ENCODE measurements around the gene EML6. TPM values are rescaled to one million over a fixed set of nuclear protein-coding genes. Genes with fewer than 3 reads are reported as not detected.

EML6 gene
- total and polyA plus RNA-seq, 10 of the 15 experiments (the other 5 are each of a cell fraction or from before 2014, with no cell fraction given) = 0.09 to 0.67 (median 0.21) TPM

DNA sequence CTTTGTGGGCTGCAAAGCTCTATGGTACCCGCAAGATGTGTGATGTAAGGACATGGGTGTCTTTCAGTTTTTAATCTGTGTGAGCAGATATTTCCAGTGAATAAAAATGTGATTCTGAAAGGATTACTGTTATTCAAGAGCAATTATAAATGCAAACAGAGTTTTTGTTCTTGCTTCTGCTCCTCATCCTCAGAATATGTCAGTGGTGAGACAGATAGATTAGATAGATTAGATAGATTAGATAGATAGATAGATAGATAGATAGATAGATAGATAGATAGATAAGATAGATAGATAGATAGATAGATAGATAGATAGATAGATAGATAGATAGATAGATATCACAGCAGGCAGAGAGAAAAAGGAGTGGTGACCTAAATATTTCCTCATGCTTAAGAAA, 184.2 kb downstream of the EML6 start:
- H4K20me1 ChIP-seq (ENCODE audit: control insufficient read depth, insufficient read depth) = no peaks in the 10 kb centered on the region
- DNase-seq (ENCODE audit: low read depth, low spot score) = no peak
- H3K27ac ChIP-seq (ENCODE audit: control insufficient read depth, insufficient read depth) = no peak overlapping the region
- no peaks in the 10 kb centered on the region for H3K4me1 ChIP-seq (ENCODE audit: control insufficient read depth, insufficient read depth, low read length)
- TF ChIP-seq BHLHE40 (IDR thresholded peaks at IDR 0.05; ENCODE audit: borderline replicate concordance in 1 of 2, low read depth in 2 of 2, low read length in 1 of 2) (no peak), RFX5 (IDR thresholded peaks at IDR 0.05; ENCODE audit: low read depth, low read length) (no peak)
- no peak overlapping the region for H2AFZ ChIP-seq (ENCODE audit: control insufficient read depth, low read depth, low read length)
- no peaks in the 10 kb centered on the region for H3K79me2 ChIP-seq (ENCODE audit: control insufficient read depth, insufficient read depth, low read length)
- WGBS (ENCODE audit: insufficient coverage, insufficient replicate concordance, low lambda C conversion rate, missing lambda C conversion rate) = 75% methylated on average over 1 of the region's 1 CpG
- in situ Hi-C loops (cut with MboI) = no loop called here
- ChIA-PET CTCF (interaction anchor here (1.7 kb wide), 1 partner anchor 27 kb away, joined by 4 read pairs; no protein-coding TSS in a partner anchor), RAD21 (ENCODE audit: unreplicated experiment) (interaction anchor here (0.6 kb wide), 1 partner anchor 8 kb away, joined by 3 read pairs; no protein-coding TSS in a partner anchor), SMC1A (ENCODE audit: uncharacterized antibody, unreplicated experiment) (interaction anchor here (0.6 to 1.7 kb wide), 5 partner anchors 15 to 294 kb away, joined by 3 to 7 read pairs (median 3); no protein-coding TSS in a partner anchor), POLR2A (no interaction called here)
- no peak for ATAC-seq
- H3K4me3 ChIP-seq = no peak overlapping the region
- no TSS peak for BruUV-seq (replicated peaks)
- no peaks in the 10 kb centered on the region for H3K9me3 ChIP-seq (replicated peaks; ENCODE audit: control insufficient read depth, insufficient read depth, low read length)
- H3K4me2 ChIP-seq (ENCODE audit: control insufficient read depth, insufficient read depth) = no peak overlapping the region
- no peaks in the 10 kb centered on the region for H3K36me3 ChIP-seq (ENCODE audit: control insufficient read depth in 2 of 2, insufficient read depth in 2 of 2, low read length in 1 of 2)
- no peak for FAIRE-seq
- no peaks in the 10 kb centered on the region; a peak in 1 of 4 replicates for H3K27me3 ChIP-seq (replicated peaks in 1 of 2; ENCODE audit: control insufficient read depth in 2 of 2, insufficient read depth in 2 of 2, low read length in 1 of 2)
- H3K9ac ChIP-seq (ENCODE audit: control insufficient read depth, insufficient read depth, low read length) = no peak overlapping the region
- intact Hi-C loops (cut with micrococcal nuclease; ENCODE audit: unreplicated experiment) = no loop called here

- Histone ChIP-seq H3K27ac (ENCODE audit: control insufficient read depth, insufficient read depth) (no peak overlapping the region), H4K20me1 (ENCODE audit: control insufficient read depth, insufficient read depth) (no peaks in the 10 kb centered on the region), H3K9ac (ENCODE audit: control insufficient read depth, insufficient read depth, low read length) (no peak overlapping the region), H3K36me3 (ENCODE audit: control insufficient read depth in 2 of 2, insufficient read depth in 2 of 2, low read length in 1 of 2) (no peaks in the 10 kb centered on the region), H2AFZ (ENCODE audit: control insufficient read depth, low read depth, low read length) (no peak overlapping the region), H3K79me2 (ENCODE audit: control insufficient read depth, insufficient read depth, low read length) (no peaks in the 10 kb centered on the region), H3K27me3 (replicated peaks in 1 of 2; ENCODE audit: control insufficient read depth in 2 of 2, insufficient read depth in 2 of 2, low read length in 1 of 2) (no peaks in the 10 kb centered on the region; a peak in 1 of 4 replicates), H3K4me1 (ENCODE audit: control insufficient read depth, insufficient read depth, low read length) (no peaks in the 10 kb centered on the region), H3K4me3 (no peak overlapping the region), H3K4me2 (ENCODE audit: control insufficient read depth, insufficient read depth) (no peak overlapping the region), H3K9me3 (replicated peaks; ENCODE audit: control insufficient read depth, insufficient read depth, low read length) (no peaks in the 10 kb centered on the region)
- DNase-seq (ENCODE audit: low read depth, low spot score) = no peak
- 79% methylated on average over 6 of the region's 6 CpGs for WGBS (ENCODE audit: insufficient coverage, insufficient replicate concordance, low lambda C conversion rate, missing lambda C conversion rate)
- ChIA-PET RAD21 (ENCODE audit: unreplicated experiment) (interaction anchor here (0.6 kb wide), 1 partner anchor 9 kb away, joined by 3 read pairs; no protein-coding TSS in a partner anchor), SMC1A (ENCODE audit: uncharacterized antibody, unreplicated experiment) (interaction anchor here (1.0 to 1.7 kb wide), 4 partner anchors 16 to 293 kb away, joined by 3 to 7 read pairs (median 4); no protein-coding TSS in a partner anchor), POLR2A (no interaction called here), CTCF (interaction anchor here (1.7 kb wide), 1 partner anchor 28 kb away, joined by 4 read pairs; no protein-coding TSS in a partner anchor)
- in situ Hi-C loops (cut with MboI) (no loop called here), intact Hi-C loops (cut with micrococcal nuclease; ENCODE audit: unreplicated experiment) (no loop called here)
- BruUV-seq (replicated peaks) = no TSS peak
- ATAC-seq = no peak
- no peak for FAIRE-seq
- TF ChIP-seq ZNF622 (IDR thresholded peaks at IDR 0.05) (no peak), RFX5 (IDR thresholded peaks at IDR 0.05; ENCODE audit: low read depth, low read length) (no peak), ETV6 (conservative IDR thresholded peaks at IDR 0.05 in 1 of 2, IDR thresholded peaks at IDR 0.05 in 1 of 2; ENCODE audit: borderline replicate concordance in 1 of 2, low read depth in 1 of 2) (no peak), ZBTB11 (CRISPR knock-in tag; IDR thresholded peaks at IDR 0.05) (no peak), SKIL (IDR thresholded peaks at IDR 0.05; ENCODE audit: low read depth, poor library complexity, severe bottlenecking) (no peak)
- TF ChIP-seq, protein P1, sequence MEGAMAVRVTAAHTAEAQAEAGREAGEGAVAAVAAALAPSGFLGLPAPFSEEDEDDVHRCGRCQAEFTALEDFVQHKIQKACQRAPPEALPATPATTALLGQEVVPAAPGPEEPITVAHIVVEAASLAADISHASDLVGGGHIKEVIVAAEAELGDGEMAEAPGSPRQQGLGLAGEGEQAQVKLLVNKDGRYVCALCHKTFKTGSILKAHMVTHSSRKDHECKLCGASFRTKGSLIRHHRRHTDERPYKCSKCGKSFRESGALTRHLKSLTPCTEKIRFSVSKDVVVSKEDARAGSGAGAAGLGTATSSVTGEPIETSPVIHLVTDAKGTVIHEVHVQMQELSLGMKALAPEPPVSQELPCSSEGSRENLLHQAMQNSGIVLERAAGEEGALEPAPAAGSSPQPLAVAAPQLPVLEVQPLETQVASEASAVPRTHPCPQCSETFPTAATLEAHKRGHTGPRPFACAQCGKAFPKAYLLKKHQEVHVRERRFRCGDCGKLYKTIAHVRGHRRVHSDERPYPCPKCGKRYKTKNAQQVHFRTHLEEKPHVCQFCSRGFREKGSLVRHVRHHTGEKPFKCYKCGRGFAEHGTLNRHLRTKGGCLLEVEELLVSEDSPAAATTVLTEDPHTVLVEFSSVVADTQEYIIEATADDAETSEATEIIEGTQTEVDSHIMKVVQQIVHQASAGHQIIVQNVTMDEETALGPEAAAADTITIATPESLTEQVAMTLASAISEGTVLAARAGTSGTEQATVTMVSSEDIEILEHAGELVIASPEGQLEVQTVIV (IDR thresholded peaks at IDR 0.05; ENCODE audit: borderline replicate concordance, partially characterized antibody) = no peak
These were observed 185.1 kb downstream of the EML6 start for GRCh38 chr2:54908591-54908990.

All from GM12878 (cell line).